ENCODE measurements around the gene SLC5A6.

Gene SLC5A6

GRCh38 chr2:27175330-27175729, 36.7 kb downstream of the SLC5A6 start:
- DNase-seq (ENCODE audit: insufficient read length, low spot score) = no peak
- TF ChIP-seq CTCF (IDR thresholded peaks at IDR 0.05; ENCODE audit: insufficient read depth, missing control alignments) = no peak
- FAIRE-seq = no peak

GRCh38 chr2:27174638-27175037, 37.4 kb downstream of the SLC5A6 start:
- no peak for DNase-seq (ENCODE audit: insufficient read length, low spot score)

GRCh38 chr2:27171351-27171848, 40.7 kb downstream of the SLC5A6 start:
- DNase-seq (ENCODE audit: insufficient read length, low spot score) = no peak
- FAIRE-seq = no peak
- no peak for TF ChIP-seq CTCF (IDR thresholded peaks at IDR 0.05; ENCODE audit: insufficient read depth, missing control alignments)

More at GRCh38 chr2:27174638-27175037, 37.4 kb downstream of the SLC5A6 start:
- FAIRE-seq = no peak
- no peak for TF ChIP-seq CTCF (IDR thresholded peaks at IDR 0.05; ENCODE audit: insufficient read depth, missing control alignments)

GRCh38 chr2:27170581-27171337, 41.3 kb downstream of the SLC5A6 start:
- no peak for DNase-seq (ENCODE audit: insufficient read length, low spot score)
- no peak for TF ChIP-seq CTCF (IDR thresholded peaks at IDR 0.05; ENCODE audit: insufficient read depth, missing control alignments)
- FAIRE-seq = no peak

GRCh38 chr2:27164960-27165763, 46.9 kb downstream of the SLC5A6 start:
- TF ChIP-seq CTCF (IDR thresholded peaks at IDR 0.05; ENCODE audit: insufficient read depth, missing control alignments) = no peak
- FAIRE-seq (no peak), DNase-seq (ENCODE audit: insufficient read length, low spot score) (no peak)

GRCh38 chr2:27162151-27163121, 49.6 kb downstream of the SLC5A6 start:
- DNase-seq (ENCODE audit: insufficient read length, low spot score) (no peak), FAIRE-seq (no peak)
- no peak for TF ChIP-seq CTCF (IDR thresholded peaks at IDR 0.05; ENCODE audit: insufficient read depth, missing control alignments)
